GM12891 (cell line): ENCODE data around the gene STAT3.

Experiments
- DNase-seq: peaks from one replicate; pipeline ENCODE4 v3.0.0; 2011; ENCODE audit warnings: low spot score; ENCODE audit not compliant: insufficient read length
- FAIRE-seq: peaks from 2 replicates; lab custom pipeline; 2011; peaks lifted over from hg19 to GRCh38; lab: Jason Lieb, UNC
- PAX5 ChIP-seq: IDR thresholded peaks from 2 replicates; pipeline ENCODE4 v1.6.1; 2011; ENCODE audit warnings: low read length, moderate library complexity, mild to moderate bottlenecking; ENCODE audit not compliant: insufficient read depth, severe bottlenecking
- POLR2A ChIP-seq: IDR thresholded peaks from 2 replicates; pipeline ENCODE4 v1.6.1; 2011; ENCODE audit warnings: low read depth, low read length, control low read depth
- POLR2AphosphoS5 ChIP-seq: IDR thresholded peaks from 2 replicates; pipeline ENCODE4 v1.6.1; 2011; ENCODE audit warnings: low read depth, low read length, control low read depth
- POU2F2 ChIP-seq: IDR thresholded peaks from 2 replicates; pipeline ENCODE4 v1.6.1; 2011; ENCODE audit warnings: low read depth, mild to moderate bottlenecking, control low read depth, low read length, moderate library complexity
- SPI1 ChIP-seq: IDR thresholded peaks from 2 replicates; pipeline ENCODE4 v1.6.1; 2011; ENCODE audit warnings: low read depth, low read length, control low read depth
- TAF1 ChIP-seq: IDR thresholded peaks from 2 replicates; pipeline ENCODE4 v1.6.1; 2011; ENCODE audit warnings: low read depth, low read length, control low read depth

The STAT3 gene

GRCh38 chr17:42348104-42348503, 40.1 kb downstream of the STAT3 start:
- no peak for TF ChIP-seq POU2F2
- TF ChIP-seq PAX5, result no peak
- TF ChIP-seq TAF1, result no peak
- no peak for TF ChIP-seq POLR2AphosphoS5
- TF ChIP-seq SPI1, result no peak
- TF ChIP-seq POLR2A, result no peak
- no peak for FAIRE-seq
- no peak for DNase-seq

- FAIRE-seq (no peak), DNase-seq (no peak)
- TF ChIP-seq POLR2A (no peak), SPI1 (no peak), TAF1 (no peak), PAX5 (no peak), POU2F2 (no peak), POLR2AphosphoS5 (no peak)
These were observed 40.6 kb downstream of the STAT3 start for GRCh38 chr17:42347606-42348005.

- TF ChIP-seq POU2F2 (no peak), POLR2A (no peak), POLR2AphosphoS5 (no peak), SPI1 (no peak)
- no peak for DNase-seq
- no peak for FAIRE-seq
These were observed 41.0 kb downstream of the STAT3 start for GRCh38 chr17:42347198-42347597.

GRCh38 chr17:42346481-42346880, 41.8 kb downstream of the STAT3 start:
- TF ChIP-seq TAF1 (no peak), POLR2AphosphoS5 (no peak), POU2F2 (no peak), POLR2A (no peak), SPI1 (no peak), PAX5 (no peak)

GRCh38 chr17:42345396-42346073, 42.7 kb downstream of the STAT3 start:
- TF ChIP-seq POU2F2 (no peak), TAF1 (no peak), PAX5 (no peak), POLR2AphosphoS5 (no peak), POLR2A (no peak), SPI1 (no peak)
- FAIRE-seq (no peak), DNase-seq (no peak)

More at GRCh38 chr17:42346481-42346880, 41.8 kb downstream of the STAT3 start:
- no peak for DNase-seq
- FAIRE-seq, result no peak

- no peak for DNase-seq
- FAIRE-seq, result no peak
- TF ChIP-seq PAX5 (no peak), POU2F2 (no peak), POLR2AphosphoS5 (no peak), SPI1 (no peak), POLR2A (no peak), TAF1 (no peak)
These were observed 45.8 kb downstream of the STAT3 start for GRCh38 chr17:42342242-42343008.

GRCh38 chr17:42341568-42341967, 46.7 kb downstream of the STAT3 start:
- no peak for TF ChIP-seq PAX5
- TF ChIP-seq POU2F2, result no peak
- no peak for TF ChIP-seq POLR2A
- TF ChIP-seq TAF1, result no peak
- no peak for TF ChIP-seq SPI1
- TF ChIP-seq POLR2AphosphoS5, result no peak
- DNase-seq (no peak), FAIRE-seq (no peak)

GRCh38 chr17:42340691-42341127, 47.5 kb downstream of the STAT3 start:
- FAIRE-seq (peak; percentile 31), DNase-seq (no peak)
- no peak for TF ChIP-seq TAF1
- TF ChIP-seq POLR2A, result no peak
- no peak for TF ChIP-seq PAX5
- no peak for TF ChIP-seq POLR2AphosphoS5
- no peak for TF ChIP-seq SPI1
- TF ChIP-seq POU2F2, result no peak

GRCh38 chr17:42339221-42339620, 49.0 kb downstream of the STAT3 start:
- FAIRE-seq, result no peak
- no peak for TF ChIP-seq PAX5

GRCh38 chr17:42338427-42338985, 49.7 kb downstream of the STAT3 start:
- FAIRE-seq, result no peak
- no peak for TF ChIP-seq TAF1
- TF ChIP-seq POU2F2, result no peak
- no peak for TF ChIP-seq SPI1
- no peak for TF ChIP-seq POLR2AphosphoS5
- TF ChIP-seq POLR2A, result no peak
- no peak for TF ChIP-seq PAX5
- no peak for DNase-seq

More at GRCh38 chr17:42339221-42339620, 49.0 kb downstream of the STAT3 start:
- no peak for DNase-seq
